ENCODE results near the gene DESI1. TPM values are rescaled to one million over a fixed set of nuclear protein-coding genes. Genes with fewer than 3 reads are reported as not detected.
"Not testable (repeated sequence)": the region's sequence is repeated elsewhere in the genome, so short reads cannot be mapped to it uniquely, and the experiment has no call there.

The DESI1 gene
- polyA plus RNA-seq, 1 donor = 31.3 TPM

DNA sequence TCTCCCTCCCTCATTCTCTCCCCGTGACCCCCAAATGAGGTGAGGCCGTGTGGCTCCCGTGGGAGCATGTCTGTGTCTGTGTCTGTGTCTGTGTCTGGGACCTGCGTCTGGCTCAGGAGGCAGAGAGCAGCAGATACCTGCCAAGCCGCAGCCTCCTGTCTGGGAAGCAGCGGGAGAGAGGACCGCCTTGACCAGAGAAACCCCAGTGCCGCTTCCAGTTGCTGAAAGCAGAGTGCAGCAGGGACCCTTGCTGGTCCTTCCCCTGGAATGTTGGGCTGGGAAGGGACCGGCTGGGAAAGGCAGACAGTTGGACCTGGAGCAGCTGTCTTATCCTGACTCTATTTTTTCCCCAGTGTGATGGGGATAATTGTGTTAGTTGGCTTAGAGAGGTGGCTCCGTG, 59.5 kb downstream of the DESI1 start:
- DNase-seq = no peak

DNA sequence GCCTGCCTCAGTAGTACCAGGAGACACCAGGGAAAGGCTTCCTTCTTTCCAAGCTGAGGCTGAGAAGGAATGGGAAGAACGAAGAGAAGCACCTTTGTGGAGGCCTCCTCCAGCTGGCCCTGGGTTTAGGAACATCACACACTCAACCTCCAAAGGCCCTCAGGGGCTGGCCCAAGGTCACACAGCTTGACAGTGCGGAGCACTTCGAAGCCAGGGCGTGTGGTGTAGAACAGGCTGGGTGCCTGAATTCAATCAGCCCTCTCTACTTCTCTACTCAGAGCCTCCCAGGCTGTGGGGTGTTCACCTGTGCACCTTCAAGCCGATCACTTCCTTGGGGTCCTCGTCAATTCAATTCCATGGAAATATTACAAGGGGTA, 60.8 kb downstream of the DESI1 start:
- DNase-seq = no peak

DNA sequence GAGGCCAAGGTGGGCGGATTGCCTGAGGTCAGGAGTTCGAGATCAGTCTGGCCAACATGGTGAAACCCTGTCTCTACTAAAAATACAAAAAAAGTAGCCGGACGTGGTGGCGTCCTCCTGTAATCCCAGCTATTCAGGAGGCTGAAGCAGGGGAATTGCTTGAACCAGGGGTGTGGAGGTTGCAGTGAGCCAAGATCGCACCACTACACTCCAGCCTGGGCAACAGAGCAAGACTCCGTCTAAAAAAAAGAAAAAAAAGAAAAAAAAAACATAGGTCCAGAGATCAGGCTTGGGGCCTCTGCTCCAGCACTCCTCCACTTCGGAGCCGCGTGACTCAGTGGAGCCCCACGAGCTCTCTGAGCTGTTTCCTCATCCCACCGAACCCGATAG, 62.6 kb downstream of the DESI1 start:
- DNase-seq = not testable (repeated sequence)

DNA sequence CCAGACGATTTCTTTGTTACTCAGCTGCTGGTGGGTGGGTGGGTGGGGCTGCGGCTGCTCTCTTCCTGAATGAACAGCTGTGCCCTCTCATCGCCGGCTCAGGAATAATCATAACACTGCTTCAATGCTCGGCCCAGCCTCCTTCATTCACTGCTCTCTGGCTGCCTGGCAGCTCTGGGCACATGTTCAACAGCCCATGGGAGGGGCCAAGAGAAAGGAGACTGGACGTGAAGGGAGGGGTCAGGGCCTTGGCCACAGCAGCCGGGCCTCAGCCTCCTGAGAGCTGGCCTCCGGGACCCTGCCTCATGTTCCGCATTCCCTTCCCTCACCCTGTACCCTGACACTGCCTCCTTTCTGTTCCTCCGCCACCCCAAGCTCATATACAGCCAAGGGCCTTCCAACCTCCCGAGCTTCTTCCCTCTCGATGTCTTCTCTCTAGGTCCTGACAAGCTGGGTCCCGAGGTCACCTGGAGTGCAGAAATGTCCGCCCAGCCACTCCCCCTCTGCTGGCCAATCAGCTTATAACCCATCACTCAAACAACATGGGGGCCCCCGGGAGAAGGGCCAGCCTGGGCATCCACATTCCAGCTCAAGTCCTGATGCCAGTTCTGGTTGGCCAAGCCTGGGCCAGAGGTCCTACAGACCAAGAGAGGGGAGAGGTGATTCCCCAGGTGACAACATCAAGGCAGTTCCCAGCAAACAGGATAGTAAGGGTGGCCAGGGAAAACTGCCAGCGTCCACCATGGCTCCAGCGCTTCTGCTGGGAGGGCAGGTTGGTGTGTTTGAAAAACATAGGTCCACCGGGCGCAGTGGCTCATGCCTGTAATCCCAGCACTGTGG, 63.2 kb downstream of the DESI1 start:
- DNase-seq = no peak

DNA sequence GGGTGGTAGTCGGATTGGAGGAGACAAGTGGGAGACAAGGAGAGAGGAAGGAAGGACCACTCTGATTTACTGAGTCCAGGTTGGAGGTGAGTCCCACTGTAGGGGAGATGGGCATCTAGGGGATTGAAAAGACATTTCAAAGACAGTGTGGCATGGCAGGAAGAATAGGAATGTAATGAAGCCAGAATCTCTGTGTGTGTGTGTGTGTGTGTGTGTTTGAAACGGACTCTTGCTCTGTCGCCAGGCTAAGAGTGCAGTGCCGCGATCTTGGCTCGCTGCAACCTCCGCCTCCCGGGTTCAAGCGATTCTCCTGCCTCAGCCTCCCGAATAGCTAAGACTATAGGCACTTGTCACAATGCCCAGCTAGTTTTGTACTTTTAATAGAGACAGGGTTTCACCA, 64.3 kb downstream of the DESI1 start:
- no peak for DNase-seq

DNA sequence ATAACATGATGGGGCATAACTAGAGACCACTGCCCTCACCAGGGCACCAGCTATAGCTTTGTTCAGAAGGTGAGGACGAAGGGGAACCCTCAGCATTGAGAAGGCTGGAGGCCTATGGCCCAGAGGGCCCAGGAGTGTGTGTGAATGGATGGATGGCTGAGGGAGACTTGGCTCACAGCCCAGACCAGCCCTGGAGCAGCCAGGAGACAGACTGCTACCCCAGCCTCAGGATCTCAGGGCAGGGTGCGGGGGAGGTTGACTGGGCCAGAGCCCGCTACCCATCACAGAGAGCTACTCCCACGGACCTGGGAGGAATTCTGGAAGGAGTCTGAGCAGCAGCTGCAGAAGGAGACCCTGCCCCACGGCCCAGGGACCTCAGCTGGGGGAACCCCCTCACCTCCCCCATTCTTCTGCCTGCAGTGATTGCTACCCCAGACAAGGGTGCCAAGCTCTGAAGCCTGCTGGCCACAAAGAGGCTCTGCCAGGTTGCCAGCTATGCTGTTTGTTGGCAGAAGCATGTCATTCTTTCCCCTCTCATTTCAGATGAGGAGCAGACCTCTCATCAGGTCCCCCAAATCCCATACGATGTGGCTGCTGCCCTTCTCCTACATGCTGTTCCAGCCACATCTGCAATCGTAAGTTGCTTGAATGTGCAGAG, 65.4 kb downstream of the DESI1 start:
- no peak for DNase-seq

DNA sequence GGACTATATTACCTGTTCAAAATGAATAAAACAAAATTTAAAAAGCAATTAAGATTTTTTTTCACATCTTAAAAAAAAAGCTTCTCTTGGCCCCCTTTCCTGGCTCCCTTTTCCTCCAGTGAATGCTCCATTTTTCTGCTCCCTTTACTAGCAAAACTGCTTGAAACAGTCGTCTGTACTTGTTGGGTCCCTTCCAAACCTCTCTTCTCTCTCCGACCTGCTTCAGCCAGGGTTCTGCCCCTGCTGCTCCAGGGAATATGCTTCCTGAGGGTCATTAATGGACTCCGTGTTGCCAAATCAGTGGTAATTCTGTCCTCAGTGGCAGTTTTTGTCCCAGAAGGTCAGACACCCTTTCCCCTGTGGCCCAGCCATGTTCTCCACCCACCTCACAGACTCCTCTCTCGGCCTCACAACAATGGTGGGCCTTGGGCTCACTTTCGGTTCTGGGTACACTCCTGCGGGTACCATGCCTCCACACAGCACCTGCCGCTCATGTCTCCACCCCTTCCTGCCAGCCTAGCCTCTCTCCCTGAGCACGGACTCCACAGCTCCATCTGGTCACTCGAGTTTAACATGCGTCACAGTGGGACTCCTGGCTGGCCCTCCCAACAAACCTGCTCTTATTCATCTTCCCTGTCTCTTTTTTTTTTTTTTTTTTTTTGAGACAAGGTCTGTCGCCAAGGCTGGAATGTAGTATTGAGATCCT, 68.8 kb downstream of the DESI1 start:
- no peak for DNase-seq

DNA sequence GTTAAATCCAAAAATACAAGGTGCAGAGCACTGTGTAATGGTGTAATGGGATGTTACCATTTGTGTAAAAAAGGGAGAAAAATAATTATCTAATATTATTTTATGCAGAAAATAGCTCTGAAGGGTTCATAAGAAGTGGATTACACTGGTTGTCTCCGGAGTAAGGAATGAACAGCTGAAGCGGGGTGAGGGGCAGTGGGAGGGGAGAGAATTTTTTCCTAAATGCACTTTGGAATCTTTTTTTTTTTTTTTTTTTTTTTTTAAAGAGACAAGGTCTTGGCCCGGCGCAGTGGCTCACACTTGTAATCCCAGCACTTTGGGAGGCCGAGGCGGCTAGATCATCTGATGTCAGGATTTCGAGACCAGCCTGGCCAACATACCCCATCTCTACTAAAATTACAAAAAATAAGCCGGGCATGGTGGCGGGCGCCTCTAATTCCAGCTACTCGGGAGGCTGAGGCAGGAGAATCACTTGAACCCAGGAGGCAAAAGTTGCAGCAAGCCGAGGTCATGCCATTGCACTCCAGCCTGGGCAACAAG, 69.8 kb downstream of the DESI1 start:
- DNase-seq = no peak

DNA sequence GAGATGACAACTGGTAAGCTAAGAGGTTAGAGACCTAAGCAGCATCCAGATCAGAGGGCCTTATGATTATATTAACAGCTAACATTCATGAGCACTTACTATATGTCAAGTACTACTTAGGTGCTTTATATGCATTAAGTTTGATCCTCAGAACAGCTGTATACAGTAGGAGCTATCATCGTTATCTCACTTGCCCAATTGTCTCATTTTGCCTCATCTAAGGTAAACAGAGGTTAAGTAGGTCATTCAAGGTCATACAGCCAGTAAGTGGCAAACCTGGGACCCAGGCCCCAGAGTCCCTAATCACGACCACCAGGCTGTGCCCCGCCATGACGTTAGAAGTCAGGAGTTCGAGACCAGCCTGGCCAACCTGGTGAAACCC, 72.0 kb downstream of the DESI1 start:
- no peak for DNase-seq

Other genes with a start within 250 kb of the DESI1 start
- gene TEF, start 239.1 kb downstream of the DESI1 start, polyA plus RNA-seq (ENCODE audit: insufficient read length) = 16.3 TPM
- 48.6 TPM for gene TOB2, start 174.2 kb downstream of the DESI1 start, polyA plus RNA-seq (ENCODE audit: insufficient read length)
- gene PHF5A, start 152.4 kb downstream of the DESI1 start, polyA plus RNA-seq (ENCODE audit: insufficient read length) = 46.5 TPM
- gene ACO2, start 151.9 kb downstream of the DESI1 start, polyA plus RNA-seq (ENCODE audit: insufficient read length) = 121 TPM
- gene POLR3H, start 76.6 kb downstream of the DESI1 start, polyA plus RNA-seq (ENCODE audit: insufficient read length) = 30.5 TPM
- gene CSDC2, start 60.0 kb downstream of the DESI1 start, polyA plus RNA-seq (ENCODE audit: insufficient read length) = 4.9 TPM
- gene PMM1, start 31.2 kb downstream of the DESI1 start, polyA plus RNA-seq (ENCODE audit: insufficient read length) = 49.1 TPM
- 369 TPM for gene XRCC6, start 252 bp upstream of the DESI1 start, polyA plus RNA-seq (ENCODE audit: insufficient read length)
- 117 TPM for gene SNU13, start 67.8 kb upstream of the DESI1 start, polyA plus RNA-seq (ENCODE audit: insufficient read length)
- gene MEI1, start 78.5 kb upstream of the DESI1 start, polyA plus RNA-seq (ENCODE audit: insufficient read length) = 4.6 TPM
- 10.1 TPM for gene CCDC134, start 179.6 kb upstream of the DESI1 start, polyA plus RNA-seq (ENCODE audit: insufficient read length)
- 86.7 TPM for gene SREBF2, start 212.1 kb upstream of the DESI1 start, polyA plus RNA-seq (ENCODE audit: insufficient read length)